ENCODE results near the gene GORASP1. TPM values are rescaled to one million over a fixed set of nuclear protein-coding genes. Genes with fewer than 3 reads are reported as not detected.

The GORASP1 gene
- total RNA-seq, 2 donors from 2014 or later, result 47.4 to 48.9 TPM

- H3K36me3 Mint-ChIP-seq (ENCODE audit: low read depth), result no peaks in the 10 kb centered on the region
- TF ChIP-seq CTCF (conservative IDR thresholded peaks at IDR 0.05), result peak; percentile 72
- H3K27me3 Mint-ChIP-seq (ENCODE audit: insufficient read depth), result no peaks in the 10 kb centered on the region
- H3K9me3 Mint-ChIP-seq, result no peaks in the 10 kb centered on the region
- H3K4me1 Mint-ChIP-seq, result peaks cover 2% of the 10 kb centered on the region
- H3K9me3 ChIP-seq (ENCODE audit: control insufficient read depth, low read length), result no peaks in the 10 kb centered on the region
- H3K4me3 ChIP-seq (ENCODE audit: low read length), result no peak overlapping the region
- no peak overlapping the region for H3K9ac ChIP-seq (ENCODE audit: extremely low read depth, low read length, poor library complexity, severe bottlenecking)
- no peak overlapping the region for H3K27ac ChIP-seq (ENCODE audit: low read depth, low read length)
- WGBS, 2 experiments (ENCODE audit: insufficient coverage in 1 of 2, insufficient read length in 1 of 2), result 63 to 85% methylated on average over 4 to 5 of the region's 5 CpGs
- no peaks in the 10 kb centered on the region for H3K36me3 ChIP-seq (ENCODE audit: control insufficient read depth, insufficient read depth, low read length)
- no peaks in the 10 kb centered on the region for H3K4me1 ChIP-seq (ENCODE audit: control insufficient read depth, insufficient read depth, low read length)
- no peak overlapping the region for H3K4me3 Mint-ChIP-seq
- DNase-seq, result peak; percentile 77
- no peaks in the 10 kb centered on the region for H3K27me3 ChIP-seq (ENCODE audit: control insufficient read depth, insufficient read depth, low read length, poor library complexity, severe bottlenecking)
- H3K27ac Mint-ChIP-seq, result no peak overlapping the region
Observed at GRCh38 chr3:39124876-39125840, 17.7 kb upstream of the GORASP1 start.

DNA sequence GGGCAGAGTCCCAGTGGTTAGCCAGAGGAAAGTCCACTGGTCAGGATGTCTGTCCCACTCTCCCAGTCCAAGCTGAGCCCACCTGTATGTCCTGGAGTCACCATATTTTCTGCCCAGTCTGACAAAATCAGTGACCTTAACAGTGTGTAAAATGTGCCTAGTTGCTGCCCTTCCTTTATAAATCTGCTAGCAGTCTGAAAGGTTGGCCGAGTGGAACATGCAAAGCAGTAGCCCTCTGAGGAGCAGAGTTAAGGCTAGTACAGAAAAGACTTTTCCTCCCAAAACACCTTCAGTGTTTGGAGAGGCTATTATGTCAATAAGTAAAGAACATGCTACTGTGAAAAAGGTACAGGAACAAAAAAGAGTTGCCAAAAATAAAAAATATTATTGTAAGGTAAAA lies 15.4 kb upstream of the GORASP1 start:
- H3K4me1 ChIP-seq (ENCODE audit: control insufficient read depth, insufficient read depth, low read length), result no peaks in the 10 kb centered on the region
- H3K27me3 Mint-ChIP-seq (ENCODE audit: insufficient read depth), result no peaks in the 10 kb centered on the region
- TF ChIP-seq CTCF (conservative IDR thresholded peaks at IDR 0.05), result no peak
- H3K4me3 Mint-ChIP-seq, result no peak overlapping the region
- WGBS, 2 experiments (ENCODE audit: insufficient coverage in 1 of 2, insufficient read length in 1 of 2), result 93% methylated on average over 1 of the region's 1 CpG; no CpG with 5 or more reads in 1 of the 2 experiments
- H3K4me3 ChIP-seq (ENCODE audit: low read length), result no peak overlapping the region
- H3K36me3 ChIP-seq (ENCODE audit: control insufficient read depth, insufficient read depth, low read length), result no peaks in the 10 kb centered on the region
- no peak overlapping the region for H3K9ac ChIP-seq (ENCODE audit: extremely low read depth, low read length, poor library complexity, severe bottlenecking)
- H3K9me3 Mint-ChIP-seq, result no peaks in the 10 kb centered on the region
- no peaks in the 10 kb centered on the region for H3K27me3 ChIP-seq (ENCODE audit: control insufficient read depth, insufficient read depth, low read length, poor library complexity, severe bottlenecking)
- no peaks in the 10 kb centered on the region for H3K9me3 ChIP-seq (ENCODE audit: control insufficient read depth, low read length)
- no peaks in the 10 kb centered on the region for H3K36me3 Mint-ChIP-seq (ENCODE audit: low read depth)
- DNase-seq, result no peak
- peak overlapping the region; percentile 17 for H3K27ac Mint-ChIP-seq
- H3K27ac ChIP-seq (ENCODE audit: low read depth, low read length), result no peak overlapping the region
- peaks cover 2% of the 10 kb centered on the region for H3K4me1 Mint-ChIP-seq

DNA sequence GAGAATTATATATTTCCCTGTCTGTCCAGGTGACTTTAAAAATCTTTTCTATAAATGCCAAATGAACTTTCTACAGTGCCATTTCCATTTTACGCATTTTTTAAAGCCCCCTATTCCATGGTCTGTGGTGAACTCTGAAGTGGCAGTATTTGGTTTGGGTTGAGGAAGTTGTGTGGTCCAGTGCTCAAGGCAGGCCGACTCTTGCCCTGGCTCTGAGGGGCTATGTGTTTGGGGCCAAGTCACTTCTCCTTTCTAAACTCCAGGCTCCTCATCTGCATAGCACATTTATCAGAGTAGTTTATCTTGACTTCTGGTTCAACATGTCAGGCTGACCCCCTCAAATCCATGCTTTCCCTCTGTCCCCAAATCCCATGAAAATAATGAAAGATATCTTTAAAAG lies 14.2 kb upstream of the GORASP1 start:
- no peak overlapping the region for H3K27ac ChIP-seq (ENCODE audit: low read depth, low read length)
- H3K4me3 ChIP-seq (ENCODE audit: low read length), result no peak overlapping the region
- no peaks in the 10 kb centered on the region for H3K27me3 ChIP-seq (ENCODE audit: control insufficient read depth, insufficient read depth, low read length, poor library complexity, severe bottlenecking)
- Mint-ChIP-seq H3K27me3 (ENCODE audit: insufficient read depth) (no peaks in the 10 kb centered on the region), H3K4me3 (no peak overlapping the region), H3K36me3 (ENCODE audit: low read depth) (no peaks in the 10 kb centered on the region), H3K9me3 (no peaks in the 10 kb centered on the region), H3K4me1 (peaks cover 2% of the 10 kb centered on the region), H3K27ac (no peak overlapping the region)
- H3K4me1 ChIP-seq (ENCODE audit: control insufficient read depth, insufficient read depth, low read length), result no peaks in the 10 kb centered on the region
- no peaks in the 10 kb centered on the region for H3K9me3 ChIP-seq (ENCODE audit: control insufficient read depth, low read length)
- H3K9ac ChIP-seq (ENCODE audit: extremely low read depth, low read length, poor library complexity, severe bottlenecking), result no peak overlapping the region
- DNase-seq, result no peak
- no peak for TF ChIP-seq CTCF (conservative IDR thresholded peaks at IDR 0.05)
- no peaks in the 10 kb centered on the region for H3K36me3 ChIP-seq (ENCODE audit: control insufficient read depth, insufficient read depth, low read length)
- 96% methylated on average over 2 of the region's 2 CpGs; no CpG with 5 or more reads in 1 of the 2 experiments for WGBS, 2 experiments (ENCODE audit: insufficient coverage in 1 of 2, insufficient read length in 1 of 2)
